ENCODE measurements around the gene LENG1. TPM values are rescaled to one million over a fixed set of nuclear protein-coding genes. Genes with fewer than 3 reads are reported as not detected.
A peak's percentile ranks its signal among the peaks of the same experiment; 100 is the strongest.
"Not testable (repeated sequence)": the region's sequence is repeated elsewhere in the genome, so short reads cannot be mapped to it uniquely, and the experiment has no call there.

LENG1 gene
- total RNA-seq, 1 donor from 2014 or later = 7.1 TPM

DNA sequence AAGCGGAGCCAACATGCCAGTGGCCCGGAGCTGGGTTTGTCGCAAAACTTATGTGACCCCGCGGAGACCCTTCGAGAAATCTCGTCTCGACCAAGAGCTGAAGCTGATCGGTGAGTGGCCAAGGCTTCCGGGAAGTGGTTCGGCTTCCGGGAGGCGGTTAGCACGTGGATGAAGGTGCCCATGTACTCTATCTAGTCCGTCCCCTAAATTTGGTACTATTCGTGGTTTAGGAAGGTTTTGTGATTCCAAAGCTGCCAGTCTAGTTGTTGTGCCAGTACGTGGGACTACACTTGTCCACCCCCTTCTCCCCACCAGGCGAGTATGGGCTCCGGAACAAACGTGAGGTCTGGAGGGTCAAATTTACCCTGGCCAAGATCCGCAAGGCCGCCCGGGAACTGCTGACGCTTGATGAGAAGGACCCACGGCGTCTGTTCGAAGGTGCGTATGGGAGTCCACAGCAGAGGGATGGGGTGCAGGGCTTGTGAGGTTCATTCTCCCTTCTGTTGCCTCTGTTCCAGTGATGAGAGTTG, 41.7 kb upstream of the LENG1 start:
- Mint-ChIP-seq H3K9me3 (ENCODE audit: unreplicated experiment) (no peaks in the 10 kb centered on the region), H3K4me3 (ENCODE audit: unreplicated experiment) (peak overlapping the region; percentile 100), H3K27me3 (ENCODE audit: unreplicated experiment) (no peaks in the 10 kb centered on the region), H3K27ac (ENCODE audit: unreplicated experiment) (peak overlapping the region; percentile 99), H3K36me3 (ENCODE audit: unreplicated experiment) (peaks cover 31% of the 10 kb centered on the region), H3K4me1 (ENCODE audit: unreplicated experiment) (peaks cover 43% of the 10 kb centered on the region)
- no peak for DNase-seq (ENCODE audit: extremely low spot score, unreplicated experiment)
- TF ChIP-seq, protein P1, sequence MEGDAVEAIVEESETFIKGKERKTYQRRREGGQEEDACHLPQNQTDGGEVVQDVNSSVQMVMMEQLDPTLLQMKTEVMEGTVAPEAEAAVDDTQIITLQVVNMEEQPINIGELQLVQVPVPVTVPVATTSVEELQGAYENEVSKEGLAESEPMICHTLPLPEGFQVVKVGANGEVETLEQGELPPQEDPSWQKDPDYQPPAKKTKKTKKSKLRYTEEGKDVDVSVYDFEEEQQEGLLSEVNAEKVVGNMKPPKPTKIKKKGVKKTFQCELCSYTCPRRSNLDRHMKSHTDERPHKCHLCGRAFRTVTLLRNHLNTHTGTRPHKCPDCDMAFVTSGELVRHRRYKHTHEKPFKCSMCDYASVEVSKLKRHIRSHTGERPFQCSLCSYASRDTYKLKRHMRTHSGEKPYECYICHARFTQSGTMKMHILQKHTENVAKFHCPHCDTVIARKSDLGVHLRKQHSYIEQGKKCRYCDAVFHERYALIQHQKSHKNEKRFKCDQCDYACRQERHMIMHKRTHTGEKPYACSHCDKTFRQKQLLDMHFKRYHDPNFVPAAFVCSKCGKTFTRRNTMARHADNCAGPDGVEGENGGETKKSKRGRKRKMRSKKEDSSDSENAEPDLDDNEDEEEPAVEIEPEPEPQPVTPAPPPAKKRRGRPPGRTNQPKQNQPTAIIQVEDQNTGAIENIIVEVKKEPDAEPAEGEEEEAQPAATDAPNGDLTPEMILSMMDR (IDR thresholded peaks at IDR 0.05) = no peak

DNA sequence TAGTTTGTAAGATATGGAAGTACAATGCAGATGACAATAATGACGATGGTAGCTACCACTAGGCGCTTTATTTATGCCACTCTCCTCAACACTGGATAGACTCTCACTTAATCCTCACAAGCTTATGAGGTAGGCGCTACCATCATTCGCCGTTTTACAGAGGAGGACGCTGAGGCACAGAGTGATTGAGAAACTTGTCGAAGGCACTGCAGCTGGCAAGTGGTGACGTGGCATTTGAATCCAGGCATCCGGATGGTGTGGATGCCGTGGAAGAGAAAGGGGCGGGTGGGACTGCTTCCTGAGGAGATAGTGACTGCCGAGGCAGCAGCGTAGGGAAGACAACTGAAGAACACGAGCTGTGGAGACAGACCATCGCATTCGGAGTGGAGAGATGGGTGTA, 39.9 kb upstream of the LENG1 start:
- H3K9me3 Mint-ChIP-seq (ENCODE audit: unreplicated experiment) = no peaks in the 10 kb centered on the region
- H3K36me3 Mint-ChIP-seq (ENCODE audit: unreplicated experiment) = peaks cover 30% of the 10 kb centered on the region

DNA sequence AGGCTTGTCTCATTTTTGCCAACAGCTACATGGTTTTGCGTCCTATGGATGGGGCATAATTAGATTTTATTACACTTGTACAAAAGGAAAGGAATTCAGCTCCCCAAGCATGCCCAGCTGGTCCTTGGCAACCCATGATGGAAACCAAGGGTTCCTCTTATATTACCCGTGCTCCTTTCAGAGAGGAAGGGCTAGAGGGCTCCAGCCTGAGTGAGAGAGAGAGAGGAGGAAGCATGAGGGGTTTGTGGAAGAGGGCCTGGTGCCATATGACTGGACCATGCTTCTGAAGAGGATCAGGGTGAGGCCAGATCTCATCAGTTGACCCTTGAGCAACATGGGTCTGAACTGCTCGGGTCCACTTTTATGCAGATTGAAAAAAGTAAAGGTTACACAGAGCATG, 37.6 kb upstream of the LENG1 start:
- Mint-ChIP-seq H3K36me3 (ENCODE audit: unreplicated experiment) (peaks cover 24% of the 10 kb centered on the region), H3K4me1 (ENCODE audit: unreplicated experiment) (peaks cover 26% of the 10 kb centered on the region), H3K27ac (ENCODE audit: unreplicated experiment) (peak overlapping the region; percentile 34), H3K4me3 (ENCODE audit: unreplicated experiment) (no peak overlapping the region), H3K9me3 (ENCODE audit: unreplicated experiment) (no peaks in the 10 kb centered on the region), H3K27me3 (ENCODE audit: unreplicated experiment) (no peaks in the 10 kb centered on the region)
- no peak for DNase-seq (ENCODE audit: extremely low spot score, unreplicated experiment)
- TF ChIP-seq, protein P1 (IDR thresholded peaks at IDR 0.05) = no peak

More for the DNA sequence above, 39.9 kb upstream of the LENG1 start:
- peaks cover 31% of the 10 kb centered on the region for H3K4me1 Mint-ChIP-seq (ENCODE audit: unreplicated experiment)
- H3K27me3 Mint-ChIP-seq (ENCODE audit: unreplicated experiment) = no peaks in the 10 kb centered on the region
- H3K27ac Mint-ChIP-seq (ENCODE audit: unreplicated experiment) = peak overlapping the region; percentile 99
- TF ChIP-seq, protein P1 (IDR thresholded peaks at IDR 0.05) = no peak
- peak overlapping the region; percentile 61 for H3K4me3 Mint-ChIP-seq (ENCODE audit: unreplicated experiment)
- DNase-seq (ENCODE audit: extremely low spot score, unreplicated experiment) = no peak

DNA sequence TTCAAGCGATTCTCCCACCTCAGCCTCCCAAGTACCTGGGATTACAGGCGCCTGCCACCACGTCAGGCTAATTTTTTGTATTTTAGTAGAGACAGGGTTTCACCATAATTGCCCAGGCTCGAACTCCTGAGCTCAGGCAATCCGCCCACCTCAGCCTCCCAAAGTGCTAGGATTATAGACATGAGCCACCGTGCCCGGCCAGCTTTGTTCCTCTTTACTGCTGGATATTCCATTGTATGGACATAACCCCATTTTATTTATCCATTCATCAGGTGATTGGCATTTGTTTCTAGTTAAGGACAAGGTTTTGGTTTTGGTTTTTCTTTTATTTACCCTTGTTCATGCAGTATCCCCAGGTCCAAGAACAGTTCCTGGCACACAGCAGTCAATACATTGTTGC, 37.0 kb upstream of the LENG1 start:
- DNase-seq (ENCODE audit: extremely low spot score, unreplicated experiment) = no peak
- Mint-ChIP-seq H3K4me3 (ENCODE audit: unreplicated experiment) (no peak overlapping the region), H3K4me1 (ENCODE audit: unreplicated experiment) (peaks cover 26% of the 10 kb centered on the region), H3K27me3 (ENCODE audit: unreplicated experiment) (no peaks in the 10 kb centered on the region), H3K9me3 (ENCODE audit: unreplicated experiment) (no peaks in the 10 kb centered on the region), H3K36me3 (ENCODE audit: unreplicated experiment) (peaks cover 20% of the 10 kb centered on the region), H3K27ac (ENCODE audit: unreplicated experiment) (no peak overlapping the region)
- TF ChIP-seq, protein P1 (IDR thresholded peaks at IDR 0.05) = no peak

DNA sequence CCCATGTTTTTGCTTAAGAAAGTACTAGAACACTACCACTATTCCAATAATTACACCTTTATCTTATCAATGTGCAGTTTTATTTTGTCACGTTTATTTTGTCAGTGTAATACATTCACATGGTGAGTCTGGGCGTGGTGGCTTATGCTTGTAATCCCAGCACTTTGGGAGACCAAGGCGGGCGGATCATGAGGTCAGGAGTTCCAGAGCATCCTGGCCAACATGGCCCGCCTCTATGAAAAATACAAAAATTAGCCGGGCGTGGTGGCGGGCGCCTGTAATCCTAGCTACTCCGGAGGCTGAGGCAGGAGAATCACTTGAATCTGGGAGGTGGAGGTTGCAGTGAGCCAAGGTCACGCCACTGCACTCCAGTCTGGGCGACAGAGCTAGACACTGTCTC, 34.9 kb upstream of the LENG1 start:
- H3K4me1 Mint-ChIP-seq (ENCODE audit: unreplicated experiment) = peaks cover 20% of the 10 kb centered on the region
- H3K27ac Mint-ChIP-seq (ENCODE audit: unreplicated experiment); DNase-seq (ENCODE audit: extremely low spot score, unreplicated experiment); H3K27me3 Mint-ChIP-seq (ENCODE audit: unreplicated experiment); H3K9me3 Mint-ChIP-seq (ENCODE audit: unreplicated experiment); H3K4me3 Mint-ChIP-seq (ENCODE audit: unreplicated experiment): not testable (repeated sequence)
- H3K36me3 Mint-ChIP-seq (ENCODE audit: unreplicated experiment) = peaks cover 18% of the 10 kb centered on the region

DNA sequence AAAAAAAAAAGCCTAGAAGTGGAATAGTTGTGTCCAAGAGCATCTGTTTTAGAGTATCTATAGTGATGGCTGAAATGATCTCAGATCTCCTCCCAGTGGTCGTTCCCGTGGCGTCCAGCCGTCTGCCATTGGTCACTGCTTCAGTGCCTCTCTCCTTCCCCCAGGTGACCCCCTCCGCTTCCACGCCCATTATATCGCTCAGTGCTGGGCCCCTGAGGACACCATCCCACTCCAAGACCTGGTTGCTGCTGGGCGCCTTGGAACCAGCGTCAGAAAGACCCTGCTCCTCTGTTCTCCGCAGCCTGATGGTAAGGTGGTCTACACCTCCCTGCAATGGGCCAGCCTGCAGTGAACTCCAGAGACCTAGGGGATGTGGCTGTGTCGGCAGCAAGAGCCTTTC, 33.5 kb upstream of the LENG1 start:
- Mint-ChIP-seq H3K36me3 (ENCODE audit: unreplicated experiment) (peaks cover 18% of the 10 kb centered on the region), H3K27ac (ENCODE audit: unreplicated experiment) (peak overlapping the region; percentile 93), H3K4me3 (ENCODE audit: unreplicated experiment) (peak overlapping the region; percentile 55), H3K27me3 (ENCODE audit: unreplicated experiment) (no peaks in the 10 kb centered on the region), H3K9me3 (ENCODE audit: unreplicated experiment) (no peaks in the 10 kb centered on the region), H3K4me1 (ENCODE audit: unreplicated experiment) (peaks cover 27% of the 10 kb centered on the region)
- DNase-seq (ENCODE audit: extremely low spot score, unreplicated experiment) = no peak
- TF ChIP-seq, protein P1 (IDR thresholded peaks at IDR 0.05) = no peak
